Measurements from ENCODE around the gene AFF1.
"Not testable (repeated sequence)": the region's sequence is repeated elsewhere in the genome, so short reads cannot be mapped to it uniquely, and the experiment has no call there.

Gene AFF1

GRCh38 chr4:86959588-86960500 is 25.0 kb downstream of the AFF1 start:
- no peak for DNase-seq

GRCh38 chr4:86960557-86960961 is 25.7 kb downstream of the AFF1 start:
- no peak for DNase-seq

GRCh38 chr4:86961116-86961515 is 26.3 kb downstream of the AFF1 start:
- DNase-seq: no peak

DNA sequence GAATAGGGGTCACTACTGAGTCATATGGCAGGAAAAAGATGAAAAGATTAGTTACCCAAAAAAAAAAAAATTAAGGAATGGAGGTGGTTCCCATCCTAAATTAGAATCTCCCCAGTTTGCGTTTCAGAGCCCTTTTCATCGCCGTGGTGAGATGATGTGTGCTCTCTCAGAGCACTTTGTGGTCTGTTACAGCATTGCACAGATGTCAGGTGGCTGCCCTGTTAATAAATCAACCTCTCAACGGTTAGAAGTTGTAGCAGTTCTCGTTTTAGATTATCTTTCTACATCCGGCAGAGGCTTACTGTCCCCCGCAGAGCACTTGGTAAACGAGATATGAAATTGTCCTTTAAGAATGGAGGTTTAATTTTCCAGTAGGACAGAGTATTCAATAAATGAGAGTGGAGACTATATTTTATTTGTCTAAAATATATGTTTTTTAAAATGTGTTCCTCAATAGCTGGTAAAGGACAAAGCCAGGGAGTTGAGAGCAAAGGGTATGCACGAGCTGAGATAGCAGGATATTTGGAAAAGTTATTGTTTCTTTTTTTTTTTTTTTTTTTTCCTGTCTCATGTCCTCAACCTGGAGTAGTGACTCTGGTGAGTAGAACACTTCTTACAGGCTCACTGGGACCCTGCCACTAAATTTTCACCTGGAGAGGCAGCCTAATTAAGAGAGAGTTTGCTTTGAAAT is 26.9 kb downstream of the AFF1 start:
- DNase-seq: no peak

DNA sequence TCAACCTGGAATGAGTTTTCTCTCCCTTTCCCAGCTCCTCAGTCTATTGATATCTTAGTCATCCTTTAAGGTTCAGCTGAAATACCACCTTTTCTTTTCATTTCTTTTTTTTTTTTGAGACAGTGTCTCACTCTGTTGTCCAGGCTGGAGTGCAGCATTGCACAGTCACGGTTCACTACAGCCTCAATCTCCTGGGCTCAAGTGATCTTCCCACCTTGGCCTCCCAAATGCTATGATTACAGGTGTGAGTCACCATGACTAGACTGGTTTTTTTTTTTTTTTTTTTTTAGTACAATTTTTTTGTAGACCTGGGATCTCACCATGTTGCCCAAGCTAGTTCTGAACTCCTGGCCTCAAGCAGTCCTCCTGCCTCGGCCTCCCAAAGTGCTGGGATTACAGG is 28.9 kb downstream of the AFF1 start:
- no peak for DNase-seq

DNA sequence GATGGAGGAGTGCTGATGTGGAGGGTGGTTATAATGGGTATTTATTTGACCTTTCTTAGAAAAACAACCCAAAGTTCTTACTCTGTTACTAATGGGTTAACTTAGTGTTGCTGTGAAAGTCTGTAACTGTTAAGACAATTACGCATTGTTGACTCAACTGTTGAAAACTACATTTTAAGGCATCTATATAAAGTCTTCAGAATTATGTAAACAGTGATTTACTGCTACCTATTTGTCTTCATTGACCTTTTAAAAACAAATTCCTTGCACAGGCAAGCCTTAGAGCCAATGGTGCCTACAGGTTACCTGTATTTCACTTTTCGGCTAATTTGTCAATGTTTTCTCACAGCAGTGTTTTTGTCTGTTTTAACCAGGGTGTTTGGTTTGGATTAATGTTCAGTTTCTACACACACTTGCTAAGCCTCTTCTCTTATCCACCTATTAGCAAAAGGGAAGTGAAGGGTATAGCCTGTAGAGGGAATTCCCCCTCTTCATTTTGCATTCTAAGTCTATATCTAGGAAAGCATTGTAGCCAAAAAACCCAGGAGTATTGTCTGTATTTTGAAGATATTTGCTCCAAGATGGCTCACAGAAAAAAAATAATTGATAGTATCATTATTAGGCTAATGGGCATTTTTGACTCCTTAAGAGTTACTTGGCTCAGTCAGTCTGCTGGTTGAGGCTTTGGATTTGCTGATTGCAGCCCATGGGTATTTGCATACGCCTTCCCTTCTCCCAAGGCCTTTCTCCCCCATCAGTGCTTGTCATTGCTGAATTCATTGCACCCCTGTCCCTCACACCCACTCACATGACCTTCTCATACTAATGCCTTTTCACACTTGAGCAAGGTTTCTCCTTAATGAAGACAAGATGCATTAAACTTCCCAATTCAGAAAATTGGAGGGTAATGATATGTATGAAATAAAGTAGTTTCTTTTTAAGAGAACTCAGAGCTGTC is 30.5 kb downstream of the AFF1 start:
- DNase-seq: no peak

DNA sequence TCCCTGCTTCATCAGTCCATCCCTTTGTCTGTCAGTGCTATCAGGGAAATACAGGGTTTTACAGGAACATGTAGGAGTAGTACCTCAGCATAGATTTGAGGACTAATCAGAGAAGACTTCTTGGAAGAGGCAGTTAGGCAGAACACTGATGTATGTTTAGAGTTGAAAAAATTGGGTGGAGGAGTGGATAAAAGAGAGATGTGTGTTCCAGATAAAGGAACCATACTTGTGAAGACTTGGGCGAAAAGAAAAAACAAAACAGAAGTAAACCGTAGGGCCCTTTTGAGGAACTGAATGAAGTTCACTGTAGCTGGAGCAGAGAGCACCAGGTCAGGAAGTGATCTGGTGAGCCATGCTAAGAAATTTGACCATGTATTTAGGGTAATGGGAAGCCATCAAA is 32.3 kb downstream of the AFF1 start:
- DNase-seq: no peak

GRCh38 chr4:86967798-86968197 is 33.0 kb downstream of the AFF1 start:
- no peak for DNase-seq

- DNase-seq: no peak
Measured at GRCh38 chr4:86968547-86968946, 33.7 kb downstream of the AFF1 start.

GRCh38 chr4:86970447-86971354 is 35.9 kb downstream of the AFF1 start:
- no peak for DNase-seq

DNA sequence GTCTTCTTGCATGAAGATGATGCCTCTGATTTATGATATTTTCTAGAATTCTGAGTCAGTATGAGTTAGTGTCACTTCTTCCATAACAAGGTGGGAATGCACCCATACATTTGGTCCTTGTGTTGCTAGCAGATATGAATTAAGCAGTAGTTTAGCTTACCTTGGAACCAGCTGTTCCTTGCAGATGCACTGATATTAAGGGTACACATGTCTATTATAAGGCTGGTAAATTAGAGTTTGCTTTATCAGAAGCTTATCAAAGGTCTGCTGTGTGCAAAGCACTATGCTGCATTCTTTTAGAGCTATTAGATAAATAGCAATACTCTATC is 36.5 kb downstream of the AFF1 start:
- DNase-seq: no peak

DNA sequence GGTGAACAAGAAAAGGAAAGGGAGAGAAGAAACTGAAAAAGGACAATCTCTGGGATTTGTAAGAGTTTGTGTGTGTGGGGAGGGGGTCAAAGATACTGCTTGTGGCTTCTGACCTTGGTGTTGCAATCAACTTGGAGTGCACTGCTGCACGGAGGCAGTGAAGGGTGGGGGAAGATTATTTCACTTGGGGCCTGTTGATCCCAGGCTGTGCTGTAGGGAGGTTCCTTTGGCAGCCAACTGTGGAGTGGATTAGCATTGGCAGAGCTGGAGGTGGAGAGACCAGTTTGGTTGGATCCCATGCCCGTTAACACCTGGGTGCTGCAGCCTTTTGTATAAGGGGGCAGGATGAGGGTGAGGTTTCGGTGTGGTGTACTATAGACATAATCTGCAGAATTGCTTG is 38.2 kb downstream of the AFF1 start:
- no peak for DNase-seq

DNA sequence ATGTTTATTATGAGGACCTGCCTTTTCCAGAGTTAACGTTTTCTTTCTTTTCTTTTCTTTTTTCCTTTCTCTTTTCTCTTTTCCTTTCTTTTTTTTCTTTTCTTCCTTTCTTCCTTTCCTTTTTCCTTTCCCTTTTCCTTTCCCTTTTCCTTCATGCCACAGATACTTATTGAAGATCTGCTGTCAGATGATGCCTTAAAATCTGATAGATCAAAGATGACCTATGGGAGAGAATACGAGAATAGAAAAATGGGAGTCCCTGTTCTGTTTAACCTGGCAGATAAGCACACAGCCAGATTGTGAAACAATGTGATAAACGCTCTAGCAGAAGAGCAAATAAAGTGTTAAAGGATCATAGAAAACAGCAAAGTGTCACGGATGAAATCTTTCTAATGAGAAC is 38.9 kb downstream of the AFF1 start:
- no peak for DNase-seq

DNA sequence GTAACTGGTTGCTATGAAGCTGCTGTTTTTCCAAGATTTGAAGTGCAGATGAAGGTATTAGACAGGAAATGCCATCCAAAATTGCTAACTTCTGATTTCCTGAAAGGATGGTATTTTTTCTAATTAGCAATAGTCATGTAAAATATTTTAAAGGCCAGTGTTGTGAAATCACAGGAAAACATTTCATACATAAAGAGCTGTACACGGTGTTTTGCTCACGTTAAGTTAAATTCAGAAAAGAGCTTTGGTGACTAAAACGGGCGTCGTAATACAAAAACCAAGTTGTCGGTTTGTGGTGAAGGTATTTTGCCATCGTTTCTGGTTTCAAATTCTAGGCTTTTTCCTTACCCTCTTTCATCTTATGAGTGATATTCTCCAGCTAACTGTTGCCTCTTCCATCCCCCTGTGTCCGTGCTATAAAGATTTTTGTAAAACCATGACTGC is 39.8 kb downstream of the AFF1 start:
- no peak for DNase-seq

DNA sequence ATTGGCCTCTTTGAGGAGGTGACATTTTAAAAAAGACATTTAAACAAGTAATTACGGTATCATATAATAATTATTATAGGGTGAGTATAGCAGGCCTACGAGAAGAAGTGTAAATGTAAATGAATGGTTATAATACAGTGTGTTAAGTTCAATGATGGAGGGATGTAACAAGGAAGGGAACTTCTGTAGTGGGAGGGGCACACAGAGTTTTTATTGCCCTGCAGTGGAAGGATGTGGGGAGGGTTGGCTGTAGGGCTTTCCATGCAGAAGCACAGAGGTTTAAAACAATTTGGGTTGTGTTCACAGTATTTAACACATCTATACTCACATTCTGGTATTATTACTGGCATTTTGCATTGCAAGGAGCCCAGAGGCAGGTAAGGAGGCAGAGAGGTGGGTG is 41.1 kb downstream of the AFF1 start:
- DNase-seq: no peak

DNA sequence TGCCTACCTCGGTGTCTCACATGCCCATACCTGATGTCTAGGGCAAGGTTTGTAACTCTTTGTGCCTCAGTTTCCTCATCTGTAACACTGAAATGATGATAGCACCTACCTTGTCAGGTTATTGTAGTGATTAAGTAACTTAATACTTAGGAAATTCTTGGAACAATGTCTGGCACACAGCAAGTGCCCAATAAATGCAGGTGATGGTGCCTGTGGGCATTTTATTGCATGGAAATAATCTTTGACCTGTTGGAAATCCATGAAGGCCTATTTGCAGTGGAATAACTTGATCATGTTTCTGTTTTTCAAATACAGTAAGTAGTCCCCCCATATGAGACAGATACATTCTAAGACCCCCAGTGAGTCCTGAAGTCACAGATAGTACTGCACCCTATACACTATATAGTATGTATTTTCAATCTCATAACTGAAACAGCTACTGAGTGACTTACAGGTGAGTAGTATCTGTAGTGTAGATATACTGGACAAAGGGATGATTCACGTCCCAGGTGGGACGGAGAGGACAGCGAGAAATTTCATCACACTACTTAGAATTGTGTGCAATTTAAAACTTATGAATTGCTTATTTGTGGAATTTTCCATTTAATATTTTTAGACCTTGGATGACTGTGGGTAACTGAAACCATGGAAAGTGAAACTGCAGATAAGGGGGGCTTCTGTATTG is 42.1 kb downstream of the AFF1 start:
- no peak for DNase-seq

DNA sequence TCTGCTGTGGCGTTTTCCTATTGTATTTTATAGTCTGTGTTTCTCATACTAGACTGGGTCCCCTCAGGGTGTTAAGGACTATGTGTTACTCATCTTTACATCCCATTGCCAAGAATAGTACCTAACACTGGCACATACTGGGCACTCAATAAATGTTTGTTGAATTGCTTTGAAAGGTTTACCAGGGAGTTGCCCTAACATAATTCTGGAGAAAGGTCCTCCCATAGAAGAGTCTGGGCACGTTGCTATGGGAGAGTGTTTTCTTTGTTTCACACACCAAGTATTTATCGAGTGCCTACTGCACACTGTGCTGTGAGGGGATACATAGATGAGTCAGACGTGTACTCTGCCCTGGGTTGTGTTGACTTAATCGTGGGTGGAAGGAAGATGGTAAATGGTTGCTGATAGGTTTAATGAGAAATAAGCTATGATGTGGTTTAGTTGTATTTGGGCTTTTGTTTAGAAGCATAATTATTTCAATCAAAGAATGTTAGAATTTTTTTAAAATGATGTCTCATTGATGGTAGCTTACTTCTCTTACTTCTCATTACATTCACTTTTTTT is 42.9 kb downstream of the AFF1 start:
- no peak for DNase-seq

- no peak for DNase-seq
Measured at GRCh38 chr4:86978709-86979108, 43.9 kb downstream of the AFF1 start.

GRCh38 chr4:86980230-86980629 is 45.4 kb downstream of the AFF1 start:
- DNase-seq: no peak

DNA sequence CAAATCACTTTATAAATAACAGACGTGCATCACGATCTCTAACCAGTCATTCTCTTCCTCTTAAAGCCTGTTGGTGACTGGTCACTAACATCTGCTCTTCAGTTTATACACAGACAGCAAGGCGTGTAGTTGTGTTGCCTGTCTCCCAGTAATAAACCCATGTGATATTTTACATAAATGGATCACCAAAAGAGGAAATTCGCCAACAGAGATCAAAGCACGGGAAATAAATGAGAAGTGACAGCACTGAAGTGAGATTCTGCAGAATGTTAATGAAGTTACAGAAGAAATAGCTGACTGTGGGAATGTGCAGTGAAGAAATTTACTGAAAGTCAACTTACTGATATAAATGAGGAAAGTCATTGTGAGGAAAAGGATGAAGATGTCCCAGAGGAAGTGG is 47.0 kb downstream of the AFF1 start:
- DNase-seq: no peak

DNA sequence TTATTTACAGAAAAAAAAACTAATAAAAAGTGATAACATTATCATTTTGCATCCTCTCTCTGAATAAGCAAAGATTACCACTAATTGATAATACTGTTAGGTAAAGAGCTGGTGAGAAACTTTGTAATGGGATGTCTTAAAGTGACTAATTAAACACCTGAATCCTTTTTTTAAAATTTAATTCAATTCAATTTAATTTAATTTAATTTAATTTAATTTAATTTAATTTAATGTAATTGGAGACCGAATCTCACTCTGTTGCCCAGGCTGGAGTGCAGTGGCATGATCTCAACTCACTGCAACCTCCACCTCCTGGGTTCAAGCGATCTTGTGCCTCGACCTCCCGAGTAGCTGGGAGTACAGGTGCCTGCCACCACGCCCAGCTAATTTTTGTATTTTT is 51.0 kb downstream of the AFF1 start:
- not testable (repeated sequence) for DNase-seq

All from activated T-cell treated with anti-CD3 and anti-CD28 coated beads, Interleukin-2, amount 50 U/mL, for 1 hour (primary cell).